GM18499 (cell line): ENCODE data around the gene TNIP1.

Source experiments
- ATAC-seq: cut with Tn5 transposase; IDR thresholded peaks from one replicate; pipeline ENCODE4 v1.9.1; 2021; ENCODE audit warnings: moderate number of reproducible peaks; ENCODE audit not compliant: insufficient read depth, unreplicated experiment

TNIP1 gene

GRCh38 chr5:151068433-151069197 lies 12.2 kb downstream of the TNIP1 start:
- ATAC-seq, result no peak

- ATAC-seq, result no peak
Observed at GRCh38 chr5:151067632-151068432, 13.0 kb downstream of the TNIP1 start.

- no peak for ATAC-seq
Observed at GRCh38 chr5:151066920-151067319, 13.9 kb downstream of the TNIP1 start.

- no peak for ATAC-seq
Observed at GRCh38 chr5:151065609-151066008, 15.2 kb downstream of the TNIP1 start.

GRCh38 chr5:151064916-151065499 lies 15.8 kb downstream of the TNIP1 start:
- no peak for ATAC-seq

- no peak for ATAC-seq
Observed at GRCh38 chr5:151063142-151063989, 17.5 kb downstream of the TNIP1 start.

- no peak for ATAC-seq
Observed at GRCh38 chr5:151062405-151063141, 18.3 kb downstream of the TNIP1 start.

- ATAC-seq, result no peak
Observed at GRCh38 chr5:151060742-151061141, 20.1 kb downstream of the TNIP1 start.

- no peak for ATAC-seq
Observed at GRCh38 chr5:151058891-151059489, 21.8 kb downstream of the TNIP1 start.

GRCh38 chr5:151058301-151058700 lies 22.5 kb downstream of the TNIP1 start:
- ATAC-seq, result no peak

- no peak for ATAC-seq
Observed at GRCh38 chr5:151056379-151057325, 24.2 kb downstream of the TNIP1 start.

- no peak for ATAC-seq
Observed at GRCh38 chr5:151055336-151055735, 25.5 kb downstream of the TNIP1 start.

- ATAC-seq, result no peak
Observed at GRCh38 chr5:151054709-151055108, 26.1 kb downstream of the TNIP1 start.

- ATAC-seq, result no peak
Observed at GRCh38 chr5:151053796-151054462, 26.9 kb downstream of the TNIP1 start.

GRCh38 chr5:151052836-151053235 lies 28.0 kb downstream of the TNIP1 start:
- no peak for ATAC-seq

GRCh38 chr5:151051931-151052608 lies 28.8 kb downstream of the TNIP1 start:
- ATAC-seq, result no peak
